HepG2 (cell line): Measurements from ENCODE around the gene GAS6. TPM values are rescaled to one million over a fixed set of nuclear protein-coding genes. Genes with fewer than 3 reads are reported as not detected.

Experiments
- AHR ChIP-seq: IDR thresholded peaks from 2 replicates; pipeline ENCODE4 v1.6.1; 2018; ENCODE audit warnings: missing genetic modification reagents, missing compliant biosample characterization
- ARHGAP35 ChIP-seq: sonication (generic); formaldehyde crosslinking; IDR thresholded peaks from 2 replicates; pipeline ENCODE4 v1.9.0; 2022; ENCODE audit warnings: mild to moderate bottlenecking, inconsistent platforms, moderate library complexity, missing genetic modification reagents, borderline replicate concordance
- ATF3 ChIP-seq: sonication (generic); formaldehyde crosslinking; IDR thresholded peaks from 2 replicates; pipeline ENCODE4 v1.4.0; 2020; ENCODE audit warnings: missing genetic modification reagents
- CBX2 ChIP-seq, 2 experiments: fragments of 200-600 bp in 1 of 2; sonication (generic); formaldehyde crosslinking in 1 of 2; IDR thresholded peaks; 2 replicates each; pipeline versions ENCODE4 v1.7.0 to v1.8.1; 2018 to 2022; ENCODE audit warnings: low read depth in 2 of 2, low read length in 1 of 2, mild to moderate bottlenecking in 1 of 2, missing genetic modification reagents in 1 of 2
- EED ChIP-seq: sonication (generic); formaldehyde crosslinking; IDR thresholded peaks from 2 replicates; pipeline ENCODE4 v1.5.0; 2020; ENCODE audit warnings: mild to moderate bottlenecking, missing genetic modification reagents
- ELF3 ChIP-seq: IDR thresholded peaks from 2 replicates; pipeline ENCODE4 v1.6.1; 2016; ENCODE audit warnings: missing genetic modification reagents, missing compliant biosample characterization
- FOXC1 ChIP-seq: sonication (generic); formaldehyde crosslinking; IDR thresholded peaks from 2 replicates; pipeline ENCODE4 v1.8.0; 2022; ENCODE audit warnings: mild to moderate bottlenecking, missing genetic modification reagents, borderline replicate concordance
- GABPB1 ChIP-seq: IDR thresholded peaks from 2 replicates; pipeline ENCODE4 v1.6.1; 2016; ENCODE audit warnings: mild to moderate bottlenecking, missing genetic modification reagents, moderate library complexity, missing compliant biosample characterization
- JUND ChIP-seq: sonication (generic); formaldehyde crosslinking; IDR thresholded peaks from 2 replicates; pipeline ENCODE4 v1.8.0; 2022; ENCODE audit warnings: mild to moderate bottlenecking, missing genetic modification reagents
- MED13 ChIP-seq: sonication (generic); formaldehyde crosslinking; IDR thresholded peaks from 2 replicates; pipeline ENCODE4 v1.5.0; 2020; ENCODE audit warnings: missing genetic modification reagents
- SRF ChIP-seq: IDR thresholded peaks from 2 replicates; pipeline ENCODE4 v1.6.1; 2011; ENCODE audit warnings: mild to moderate bottlenecking, low read depth, low read length, moderate library complexity
- SRSF9 ChIP-seq: fragments of 200-400 bp; formaldehyde crosslinking; IDR thresholded peaks from 2 replicates; pipeline ENCODE4 v1.6.1; 2018; ENCODE audit warnings: borderline replicate concordance, mild to moderate bottlenecking, low read depth, low read length; ENCODE audit not compliant: insufficient read depth, poor library complexity, severe bottlenecking
- TCF7L2 ChIP-seq: IDR thresholded peaks from 2 replicates; pipeline ENCODE4 v1.6.1; 2011; ENCODE audit warnings: mild to moderate bottlenecking, low read depth, low read length, moderate library complexity
- TP53 ChIP-seq: sonication (generic); formaldehyde crosslinking; conservative IDR thresholded peaks from 2 replicates; pipeline ENCODE4 v1.4.0; 2020; ENCODE audit warnings: missing genetic modification reagents
- ZFY ChIP-seq: sonication (generic); formaldehyde crosslinking; IDR thresholded peaks from 2 replicates; pipeline ENCODE4 v1.4.0; 2020; ENCODE audit warnings: missing genetic modification reagents
- ZNF263 ChIP-seq: sonication (generic); formaldehyde crosslinking; IDR thresholded peaks from 2 replicates; pipeline ENCODE4 v1.4.0; 2020; ENCODE audit warnings: missing genetic modification reagents
- ZNF543 ChIP-seq: sonication (generic); formaldehyde crosslinking; IDR thresholded peaks from 2 replicates; pipeline ENCODE4 v1.4.0; 2020; ENCODE audit warnings: mild to moderate bottlenecking, missing genetic modification reagents
- ZNF562 ChIP-seq: sonication (generic); formaldehyde crosslinking; IDR thresholded peaks from 2 replicates; pipeline ENCODE4 v1.8.0; 2022; ENCODE audit warnings: missing genetic modification reagents, borderline replicate concordance
- ZNF747 ChIP-seq: sonication (generic); formaldehyde crosslinking; IDR thresholded peaks from 2 replicates; pipeline ENCODE4 v1.8.1; 2023; ENCODE audit warnings: missing genetic modification reagents, mild to moderate bottlenecking, borderline replicate concordance
- ZNF878 ChIP-seq: sonication (generic); formaldehyde crosslinking; IDR thresholded peaks from 2 replicates; pipeline ENCODE4 v1.8.1; 2023; ENCODE audit warnings: mild to moderate bottlenecking, missing genetic modification reagents, moderate library complexity
- polyA plus RNA-seq, 8 experiments: library from polyadenylated mRNA; depleted of rRNA in 3 of 8; stranded (reverse) in 7 of 8; unstranded in 1 of 8; fragments of >200 nt; fragmentation: Illumina TruSeq in 4 of 8; extraction: Trizol in 4 of 8; gene quantifications; 2 replicates each; pipeline versions ENCODE4 v1.2.1 to v1.2.3, GENCODE V29; 2011 to 2016; ENCODE audit warnings: low read depth in 4 of 8, missing spikeins in 1 of 8, mixed read lengths in 1 of 8; ENCODE audit not compliant: insufficient read depth in 1 of 8
- total RNA-seq, 5 experiments: library from RNA; depleted of rRNA; stranded (reverse); fragments of >200 nt; fragmentation: Illumina TruSeq; extraction: Trizol; gene quantifications; 2 replicates each; pipeline ENCODE4 v1.2.3, GENCODE V29; 2016; ENCODE audit warnings: low read depth in 1 of 5
- TF ChIP-seq, protein P1 (sequence below): sonication (generic); formaldehyde crosslinking; IDR thresholded peaks from 2 replicates; pipeline ENCODE4 v1.5.1; 2020; ENCODE audit warnings: mild to moderate bottlenecking, missing genetic modification reagents, borderline replicate concordance
- TF ChIP-seq, protein P2 (sequence below): sonication (generic); formaldehyde crosslinking; IDR thresholded peaks from 2 replicates; pipeline ENCODE4 v1.8.1; 2023; ENCODE audit warnings: mild to moderate bottlenecking, missing genetic modification reagents

GAS6 gene
- total and polyA plus RNA-seq, 2 of the 13 experiments (the other 11 are each of a cell fraction or from before 2014, with no cell fraction given), result 0.09 to 0.24 TPM

- TF ChIP-seq, protein P1, sequence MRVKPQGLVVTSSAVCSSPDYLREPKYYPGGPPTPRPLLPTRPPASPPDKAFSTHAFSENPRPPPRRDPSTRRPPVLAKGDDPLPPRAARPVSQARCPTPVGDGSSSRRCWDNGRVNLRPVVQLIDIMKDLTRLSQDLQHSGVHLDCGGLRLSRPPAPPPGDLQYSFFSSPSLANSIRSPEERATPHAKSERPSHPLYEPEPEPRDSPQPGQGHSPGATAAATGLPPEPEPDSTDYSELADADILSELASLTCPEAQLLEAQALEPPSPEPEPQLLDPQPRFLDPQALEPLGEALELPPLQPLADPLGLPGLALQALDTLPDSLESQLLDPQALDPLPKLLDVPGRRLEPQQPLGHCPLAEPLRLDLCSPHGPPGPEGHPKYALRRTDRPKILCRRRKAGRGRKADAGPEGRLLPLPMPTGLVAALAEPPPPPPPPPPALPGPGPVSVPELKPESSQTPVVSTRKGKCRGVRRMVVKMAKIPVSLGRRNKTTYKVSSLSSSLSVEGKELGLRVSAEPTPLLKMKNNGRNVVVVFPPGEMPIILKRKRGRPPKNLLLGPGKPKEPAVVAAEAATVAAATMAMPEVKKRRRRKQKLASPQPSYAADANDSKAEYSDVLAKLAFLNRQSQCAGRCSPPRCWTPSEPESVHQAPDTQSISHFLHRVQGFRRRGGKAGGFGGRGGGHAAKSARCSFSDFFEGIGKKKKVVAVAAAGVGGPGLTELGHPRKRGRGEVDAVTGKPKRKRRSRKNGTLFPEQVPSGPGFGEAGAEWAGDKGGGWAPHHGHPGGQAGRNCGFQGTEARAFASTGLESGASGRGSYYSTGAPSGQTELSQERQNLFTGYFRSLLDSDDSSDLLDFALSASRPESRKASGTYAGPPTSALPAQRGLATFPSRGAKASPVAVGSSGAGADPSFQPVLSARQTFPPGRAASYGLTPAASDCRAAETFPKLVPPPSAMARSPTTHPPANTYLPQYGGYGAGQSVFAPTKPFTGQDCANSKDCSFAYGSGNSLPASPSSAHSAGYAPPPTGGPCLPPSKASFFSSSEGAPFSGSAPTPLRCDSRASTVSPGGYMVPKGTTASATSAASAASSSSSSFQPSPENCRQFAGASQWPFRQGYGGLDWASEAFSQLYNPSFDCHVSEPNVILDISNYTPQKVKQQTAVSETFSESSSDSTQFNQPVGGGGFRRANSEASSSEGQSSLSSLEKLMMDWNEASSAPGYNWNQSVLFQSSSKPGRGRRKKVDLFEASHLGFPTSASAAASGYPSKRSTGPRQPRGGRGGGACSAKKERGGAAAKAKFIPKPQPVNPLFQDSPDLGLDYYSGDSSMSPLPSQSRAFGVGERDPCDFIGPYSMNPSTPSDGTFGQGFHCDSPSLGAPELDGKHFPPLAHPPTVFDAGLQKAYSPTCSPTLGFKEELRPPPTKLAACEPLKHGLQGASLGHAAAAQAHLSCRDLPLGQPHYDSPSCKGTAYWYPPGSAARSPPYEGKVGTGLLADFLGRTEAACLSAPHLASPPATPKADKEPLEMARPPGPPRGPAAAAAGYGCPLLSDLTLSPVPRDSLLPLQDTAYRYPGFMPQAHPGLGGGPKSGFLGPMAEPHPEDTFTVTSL (CRISPR knock-in tag), result no peak
- TF ChIP-seq ZNF543 (CRISPR knock-in tag) (no peak), ELF3 (CRISPR knock-in tag) (no peak), AHR (no peak), FOXC1 (CRISPR knock-in tag) (no peak), ARHGAP35 (CRISPR knock-in tag) (no peak), ATF3 (CRISPR knock-in tag) (peak; percentile 43; the same call in 1 of the 2 replicates), SRSF9 (no peak), EED (CRISPR knock-in tag) (no peak), CBX2 (IDR thresholded peaks at IDR 0.05; ENCODE audit: low read depth, low read length) (no peak), CBX2 (CRISPR knock-in tag; IDR thresholded peaks at IDR 0.05; ENCODE audit: low read depth) (no peak), GABPB1 (CRISPR knock-in tag) (0 out of 2 replicates have a peak, but pooled peaks have one; percentile 20), SRF (no peak), TP53 (CRISPR knock-in tag) (0 out of 2 replicates have a peak, but pooled peaks have one; percentile 92), ZNF562 (no peak), ZFY (CRISPR knock-in tag) (0 out of 2 replicates have a peak, but pooled peaks have one; percentile 17), ZNF747 (CRISPR knock-in tag) (no peak), TCF7L2 (no peak), JUND (CRISPR knock-in tag) (0 out of 2 replicates have a peak, but pooled peaks have one; percentile 29), ZNF263 (peak; percentile 47; the same call in 1 of the 2 replicates), MED13 (no peak), ZNF878 (CRISPR knock-in tag) (no peak)
- TF ChIP-seq, protein P2, sequence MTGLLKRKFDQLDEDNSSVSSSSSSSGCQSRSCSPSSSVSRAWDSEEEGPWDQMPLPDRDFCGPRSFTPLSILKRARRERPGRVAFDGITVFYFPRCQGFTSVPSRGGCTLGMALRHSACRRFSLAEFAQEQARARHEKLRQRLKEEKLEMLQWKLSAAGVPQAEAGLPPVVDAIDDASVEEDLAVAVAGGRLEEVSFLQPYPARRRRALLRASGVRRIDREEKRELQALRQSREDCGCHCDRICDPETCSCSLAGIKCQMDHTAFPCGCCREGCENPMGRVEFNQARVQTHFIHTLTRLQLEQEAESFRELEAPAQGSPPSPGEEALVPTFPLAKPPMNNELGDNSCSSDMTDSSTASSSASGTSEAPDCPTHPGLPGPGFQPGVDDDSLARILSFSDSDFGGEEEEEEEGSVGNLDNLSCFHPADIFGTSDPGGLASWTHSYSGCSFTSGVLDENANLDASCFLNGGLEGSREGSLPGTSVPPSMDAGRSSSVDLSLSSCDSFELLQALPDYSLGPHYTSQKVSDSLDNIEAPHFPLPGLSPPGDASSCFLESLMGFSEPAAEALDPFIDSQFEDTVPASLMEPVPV (CRISPR knock-in tag), result no peak
Measured at GRCh38 chr13:113837560-113838355, 26.1 kb downstream of the GAS6 start (continued).
